DOHH2 (cell line): ENCODE measurements around the gene TYW3.

Experiments
- EZH2phosphoT487 ChIP-seq: fragments of 200-600 bp; sonication (generic); IDR thresholded peaks from 2 replicates; pipeline ENCODE4 v1.6.1; 2017; ENCODE audit warnings: borderline replicate concordance, mild to moderate bottlenecking, antibody characterized with exemption, low read length, moderate library complexity, mixed read lengths
- TF ChIP-seq, protein P1 (sequence below): fragments of 200-600 bp; sonication (generic); IDR thresholded peaks from one replicate; pipeline ENCODE4 v1.5.1; 2014; ENCODE audit warnings: antibody characterized with exemption, mild to moderate bottlenecking, low read depth, low read length; ENCODE audit not compliant: poor library complexity, severe bottlenecking

DNA sequence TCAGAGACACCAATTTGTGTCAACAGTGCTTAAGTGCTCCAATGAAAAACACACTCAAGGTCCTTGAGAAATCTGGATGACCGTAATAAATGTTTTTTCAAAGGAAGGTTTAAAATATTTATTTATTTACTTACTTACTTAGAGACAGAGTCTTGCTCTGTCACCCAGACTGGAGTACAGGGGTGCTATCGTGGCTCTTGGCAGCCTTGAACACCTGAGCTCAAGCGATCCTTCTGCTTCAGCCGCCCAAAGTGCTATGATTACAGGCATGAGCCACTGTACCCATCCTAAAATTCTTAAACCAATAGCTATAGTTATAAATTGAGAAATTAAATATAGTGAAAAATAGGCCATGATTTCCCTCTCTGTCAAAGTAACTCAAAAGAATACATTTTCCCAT lies 42.0 kb upstream of the TYW3 start:
- TF ChIP-seq, protein P1, sequence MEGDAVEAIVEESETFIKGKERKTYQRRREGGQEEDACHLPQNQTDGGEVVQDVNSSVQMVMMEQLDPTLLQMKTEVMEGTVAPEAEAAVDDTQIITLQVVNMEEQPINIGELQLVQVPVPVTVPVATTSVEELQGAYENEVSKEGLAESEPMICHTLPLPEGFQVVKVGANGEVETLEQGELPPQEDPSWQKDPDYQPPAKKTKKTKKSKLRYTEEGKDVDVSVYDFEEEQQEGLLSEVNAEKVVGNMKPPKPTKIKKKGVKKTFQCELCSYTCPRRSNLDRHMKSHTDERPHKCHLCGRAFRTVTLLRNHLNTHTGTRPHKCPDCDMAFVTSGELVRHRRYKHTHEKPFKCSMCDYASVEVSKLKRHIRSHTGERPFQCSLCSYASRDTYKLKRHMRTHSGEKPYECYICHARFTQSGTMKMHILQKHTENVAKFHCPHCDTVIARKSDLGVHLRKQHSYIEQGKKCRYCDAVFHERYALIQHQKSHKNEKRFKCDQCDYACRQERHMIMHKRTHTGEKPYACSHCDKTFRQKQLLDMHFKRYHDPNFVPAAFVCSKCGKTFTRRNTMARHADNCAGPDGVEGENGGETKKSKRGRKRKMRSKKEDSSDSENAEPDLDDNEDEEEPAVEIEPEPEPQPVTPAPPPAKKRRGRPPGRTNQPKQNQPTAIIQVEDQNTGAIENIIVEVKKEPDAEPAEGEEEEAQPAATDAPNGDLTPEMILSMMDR: no peak
- no peak for TF ChIP-seq EZH2phosphoT487
